Measurements from ENCODE around the gene ZMYND8. TPM values are rescaled to one million over a fixed set of nuclear protein-coding genes. Genes with fewer than 3 reads are reported as not detected.

Gene ZMYND8
- total RNA-seq, 2 donors from 2014 or later = 18.9 to 19.1 TPM

DNA sequence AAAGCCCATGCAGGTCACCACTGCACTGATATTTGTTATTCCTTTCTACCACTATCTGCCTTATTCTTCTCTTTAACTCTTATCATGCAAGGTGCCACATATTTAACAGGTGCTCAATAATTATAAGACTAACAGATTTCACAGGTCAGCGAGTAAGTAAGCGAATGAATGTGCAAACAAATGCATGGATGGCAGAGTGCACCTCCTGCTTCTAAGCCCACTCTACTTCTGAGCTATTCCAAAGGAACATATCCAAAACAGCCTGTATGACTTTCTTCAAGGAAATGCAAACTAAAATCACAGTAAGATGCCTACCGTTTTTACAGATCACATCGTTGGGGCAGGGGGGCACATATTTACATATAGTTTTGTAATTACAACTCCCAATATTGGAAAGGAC, 71.3 kb downstream of the ZMYND8 start:
- WGBS, 2 donors = 78% methylated on average over 4 of the region's 4 CpGs
- ATAC-seq = no peak
- H3K4me3 ChIP-seq = no peak overlapping the region
- H3K36me3 ChIP-seq (replicated peaks in 1 of 2; ENCODE audit: insufficient read depth in 1 of 2, low read depth in 2 of 2) = peaks cover 0 to 6% of the 10 kb centered on the region in 2 donors
- no peaks in the 10 kb centered on the region for H3K4me1 ChIP-seq
- H3K27ac ChIP-seq = no peak overlapping the region
- no peaks in the 10 kb centered on the region for H3K27me3 ChIP-seq
- no peak for DNase-seq
- intact Hi-C loops (cut with DNase I) = no loop called here
- TF ChIP-seq, protein P1, sequence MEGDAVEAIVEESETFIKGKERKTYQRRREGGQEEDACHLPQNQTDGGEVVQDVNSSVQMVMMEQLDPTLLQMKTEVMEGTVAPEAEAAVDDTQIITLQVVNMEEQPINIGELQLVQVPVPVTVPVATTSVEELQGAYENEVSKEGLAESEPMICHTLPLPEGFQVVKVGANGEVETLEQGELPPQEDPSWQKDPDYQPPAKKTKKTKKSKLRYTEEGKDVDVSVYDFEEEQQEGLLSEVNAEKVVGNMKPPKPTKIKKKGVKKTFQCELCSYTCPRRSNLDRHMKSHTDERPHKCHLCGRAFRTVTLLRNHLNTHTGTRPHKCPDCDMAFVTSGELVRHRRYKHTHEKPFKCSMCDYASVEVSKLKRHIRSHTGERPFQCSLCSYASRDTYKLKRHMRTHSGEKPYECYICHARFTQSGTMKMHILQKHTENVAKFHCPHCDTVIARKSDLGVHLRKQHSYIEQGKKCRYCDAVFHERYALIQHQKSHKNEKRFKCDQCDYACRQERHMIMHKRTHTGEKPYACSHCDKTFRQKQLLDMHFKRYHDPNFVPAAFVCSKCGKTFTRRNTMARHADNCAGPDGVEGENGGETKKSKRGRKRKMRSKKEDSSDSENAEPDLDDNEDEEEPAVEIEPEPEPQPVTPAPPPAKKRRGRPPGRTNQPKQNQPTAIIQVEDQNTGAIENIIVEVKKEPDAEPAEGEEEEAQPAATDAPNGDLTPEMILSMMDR (IDR thresholded peaks at IDR 0.05) = no peak
- TF ChIP-seq POLR2A (IDR thresholded peaks at IDR 0.05) = no peak
- no peaks in the 10 kb centered on the region for H3K9me3 ChIP-seq

DNA sequence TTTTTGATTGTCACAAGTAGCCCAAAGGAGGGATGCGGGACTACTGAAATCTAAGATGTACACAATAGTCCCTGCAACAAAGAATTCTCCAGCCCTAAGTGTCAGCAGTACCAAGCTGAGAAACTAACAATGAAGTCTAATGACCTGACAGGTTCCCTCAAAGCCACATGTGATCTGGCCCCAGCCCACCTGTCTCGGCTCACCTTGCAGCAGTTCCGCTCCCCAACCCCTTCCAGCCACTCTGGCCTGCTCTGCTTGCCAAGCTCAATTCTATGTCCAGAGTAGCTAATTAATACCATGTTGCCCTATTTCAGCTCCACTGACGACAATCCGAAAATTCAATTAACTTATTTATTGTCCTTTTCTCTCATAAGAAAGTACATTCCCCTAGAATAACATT, 72.1 kb downstream of the ZMYND8 start:
- Histone ChIP-seq H3K4me3 (no peak overlapping the region), H3K36me3 (replicated peaks in 1 of 2; ENCODE audit: insufficient read depth in 1 of 2, low read depth in 2 of 2) (peaks cover 0 to 3% of the 10 kb centered on the region in 2 donors), H3K4me1 (no peaks in the 10 kb centered on the region), H3K9me3 (no peaks in the 10 kb centered on the region), H3K27ac (no peak overlapping the region), H3K27me3 (no peaks in the 10 kb centered on the region)
- 93 to 97% methylated on average over 5 of the region's 5 CpGs for WGBS, 2 donors
- no peak for DNase-seq
- TF ChIP-seq, protein P1 (IDR thresholded peaks at IDR 0.05) = no peak
- no peak for TF ChIP-seq POLR2A (IDR thresholded peaks at IDR 0.05)
- no peak for ATAC-seq
- intact Hi-C loops (cut with DNase I) = no loop called here

GRCh38 chr20:47283411-47283810, 73.1 kb downstream of the ZMYND8 start:
- DNase-seq (no peak), ATAC-seq (no peak)
- H3K27me3 ChIP-seq = no peaks in the 10 kb centered on the region
- WGBS, 2 donors = 66 to 69% methylated on average over 3 of the region's 3 CpGs
- intact Hi-C loops (cut with DNase I) = no loop called here
- no peaks in the 10 kb centered on the region for H3K4me1 ChIP-seq
- H3K36me3 ChIP-seq (replicated peaks in 1 of 2; ENCODE audit: insufficient read depth in 1 of 2, low read depth in 2 of 2) = peaks cover 0 to 3% of the 10 kb centered on the region in 2 donors
- H3K27ac ChIP-seq = no peak overlapping the region
- H3K9me3 ChIP-seq = no peaks in the 10 kb centered on the region
- TF ChIP-seq POLR2A (IDR thresholded peaks at IDR 0.05) = no peak
- TF ChIP-seq, protein P1 (IDR thresholded peaks at IDR 0.05) = no peak
- no peak overlapping the region for H3K4me3 ChIP-seq

DNA sequence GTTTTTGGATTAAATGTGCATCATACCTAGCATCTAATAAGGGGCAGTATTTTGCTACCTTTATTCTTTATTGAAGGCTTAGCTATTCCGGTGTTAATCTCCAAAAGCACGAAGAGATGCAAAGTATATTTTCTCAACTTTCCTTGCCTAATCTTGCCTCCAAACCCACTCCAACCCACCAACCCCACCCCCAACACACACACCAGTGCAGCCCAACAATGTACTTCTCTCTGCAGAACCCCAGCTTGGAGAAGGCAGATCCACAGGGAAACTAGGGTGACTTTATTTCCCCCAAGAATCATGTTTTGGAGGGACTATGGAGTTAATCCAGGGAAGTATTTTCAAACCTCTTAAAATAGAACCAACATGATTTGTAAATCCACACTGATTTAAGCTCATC, 73.6 kb downstream of the ZMYND8 start:
- Histone ChIP-seq H3K27ac (no peak overlapping the region), H3K27me3 (no peaks in the 10 kb centered on the region), H3K4me3 (no peak overlapping the region), H3K4me1 (no peaks in the 10 kb centered on the region), H3K36me3 (replicated peaks in 1 of 2; ENCODE audit: insufficient read depth in 1 of 2, low read depth in 2 of 2) (peaks cover 0 to 3% of the 10 kb centered on the region in 2 donors), H3K9me3 (no peaks in the 10 kb centered on the region)
- intact Hi-C loops (cut with DNase I) = no loop called here
- ATAC-seq = no peak
- no peak for DNase-seq
- WGBS, 2 donors = 92% methylated on average over 2 of the region's 2 CpGs
- TF ChIP-seq, protein P1 (IDR thresholded peaks at IDR 0.05) = no peak
- no peak for TF ChIP-seq POLR2A (IDR thresholded peaks at IDR 0.05)

- no peak for DNase-seq
Observed at GRCh38 chr20:47281376-47281775, 75.1 kb downstream of the ZMYND8 start.

More at GRCh38 chr20:47281376-47281775, 75.1 kb downstream of the ZMYND8 start:
- H3K27ac ChIP-seq = no peak overlapping the region
- 67 to 74% methylated on average over 4 of the region's 4 CpGs for WGBS, 2 donors
- no peak for ATAC-seq
- H3K36me3 ChIP-seq (replicated peaks in 1 of 2; ENCODE audit: insufficient read depth in 1 of 2, low read depth in 2 of 2) = peaks cover 0 to 3% of the 10 kb centered on the region in 2 donors
- no peaks in the 10 kb centered on the region for H3K27me3 ChIP-seq
- intact Hi-C loops (cut with DNase I) = no loop called here
- no peaks in the 10 kb centered on the region for H3K4me1 ChIP-seq
- no peak overlapping the region for H3K4me3 ChIP-seq
- no peak for TF ChIP-seq POLR2A (IDR thresholded peaks at IDR 0.05)
- TF ChIP-seq, protein P1 (IDR thresholded peaks at IDR 0.05) = no peak
- H3K9me3 ChIP-seq = no peaks in the 10 kb centered on the region
